K562 (cell line): ENCODE measurements around the gene CCDC97. TPM values are rescaled to one million over a fixed set of nuclear protein-coding genes. Genes with fewer than 3 reads are reported as not detected.

Experiments
- ATAC-seq: fragments of 200-7000 bp; cut with Tn5 transposase; 3 replicates; pipeline ENCODE4 v1.9.1; 2020; ENCODE audit warnings: moderate library complexity
- BruUV-seq: library from RNA; stranded (reverse); fragments of 400-500 nt; replicated peaks from 2 replicates; lab custom pipeline; 2021; lab: Mats Ljungman, UMichigan
- CTCF ChIA-PET: fragments of 300-600 bp; formaldehyde crosslinking; extraction: SDS; loops from one replicate; lab custom pipeline; 2021; ENCODE audit warnings: low intra/inter-chr PET ratio; lab: Yijun Ruan, JAX
- POLR2A ChIA-PET: fragments of 300-600, 350-650 bp; sonication (Branson Sonifier 250); formaldehyde crosslinking; extraction: SDS; loops from one replicate; lab custom pipeline; 2021; ENCODE audit warnings: antibody characterized with exemption, inconsistent platforms; lab: Yijun Ruan, JAX
- DNase-seq, 4 experiments: peaks; one replicate each; pipeline versions ENCODE4 v3.0.0 to v3.0.0-alpha.2; 2011 to 2018; ENCODE audit warnings: low spot score in 3 of 4, mixed read lengths in 3 of 4; ENCODE audit errors: extremely low read depth in 1 of 4
- FAIRE-seq: peaks from 2 replicates; lab custom pipeline; 2011; peaks lifted over from hg19 to GRCh38; lab: Jason Lieb, UNC
- H2AFZ ChIP-seq: 2 replicates; pipeline ENCODE4 v1.6.0; 2011; ENCODE audit warnings: low read depth, low read length, control low read depth, inconsistent platforms
- H3K27ac ChIP-seq: fragments of 200-600 bp; 3 replicates; pipeline ENCODE4 v1.8.0; 2011; ENCODE audit warnings: low read depth, mild to moderate bottlenecking, control low read depth, inconsistent platforms, low read length, moderate library complexity, mixed read lengths; ENCODE audit errors: extremely low read depth
- H3K27me3 ChIP-seq, 2 experiments: fragments of 300-600 bp in 1 of 2; 2 replicates in 1 of 2; 3 replicates in 1 of 2; pipeline versions ENCODE4 v1.6.0 to v1.8.0; 2011; ENCODE audit warnings: inconsistent platforms in 2 of 2, low read length in 2 of 2, mild to moderate bottlenecking in 1 of 2, mixed read lengths in 1 of 2, moderate library complexity in 1 of 2; ENCODE audit not compliant: control insufficient read depth in 2 of 2, insufficient read depth in 2 of 2
- H3K36me3 ChIP-seq: fragments of 300-600 bp; 3 replicates; pipeline ENCODE4 v1.8.0; 2011; ENCODE audit warnings: mild to moderate bottlenecking, low read length, inconsistent platforms; ENCODE audit not compliant: control insufficient read depth, insufficient read depth
- H3K4me1 ChIP-seq, 2 experiments: fragments of 200-600 bp in 1 of 2; replicated peaks in 1 of 2; 2 replicates in 1 of 2; 3 replicates in 1 of 2; pipeline versions ENCODE4 v1.5.1 to v1.8.0; 2011; ENCODE audit warnings: inconsistent platforms in 2 of 2, low read length in 2 of 2, mild to moderate bottlenecking in 1 of 2, mixed read lengths in 1 of 2, moderate library complexity in 1 of 2; ENCODE audit not compliant: control insufficient read depth in 2 of 2, insufficient read depth in 2 of 2
- H3K4me2 ChIP-seq: 2 replicates; pipeline ENCODE4 v1.6.1; 2011; ENCODE audit warnings: low read length, control low read depth, inconsistent platforms, mixed read lengths; ENCODE audit not compliant: insufficient read depth
- H3K4me3 ChIP-seq: fragments of 200-600 bp; sonication (generic), shearing (Covaris generic); 2 replicates; pipeline ENCODE4 v1.5.1; 2016; ENCODE audit warnings: control low read depth, inconsistent platforms
- H3K79me2 ChIP-seq: fragments of 200-600 bp; 3 replicates; pipeline ENCODE4 v1.8.0; 2011; ENCODE audit warnings: low read length, inconsistent platforms; ENCODE audit not compliant: control insufficient read depth, insufficient read depth
- H3K9ac ChIP-seq, 2 experiments: 2 replicates each; pipeline versions ENCODE4 v1.6.0 to v1.6.1; 2011; ENCODE audit warnings: low read depth in 2 of 2, low read length in 2 of 2, control low read depth in 1 of 2, inconsistent platforms in 1 of 2, mild to moderate bottlenecking in 1 of 2, mixed read lengths in 1 of 2; ENCODE audit not compliant: insufficient read depth in 1 of 2
- H3K9me1 ChIP-seq: one replicate; pipeline ENCODE4 v1.6.0; 2011; ENCODE audit warnings: inconsistent platforms, mild to moderate bottlenecking, low read length, moderate library complexity; ENCODE audit not compliant: control insufficient read depth, insufficient read depth
- H3K9me3 ChIP-seq: replicated peaks from 2 replicates; pipeline ENCODE4 v1.5.1; 2011; ENCODE audit warnings: low read depth, low read length, inconsistent platforms; ENCODE audit not compliant: control insufficient read depth, insufficient read depth
- H4K20me1 ChIP-seq: replicated peaks from 2 replicates; pipeline ENCODE4 v1.6.1; 2011; ENCODE audit warnings: low read length, inconsistent platforms, mixed read lengths; ENCODE audit not compliant: control insufficient read depth, insufficient read depth
- ATF3 ChIP-seq, 2 experiments: fragments of 450-650 bp in 1 of 2; sonication (generic) in 1 of 2; formaldehyde crosslinking in 1 of 2; IDR thresholded peaks in 1 of 2; conservative IDR thresholded peaks in 1 of 2; 2 replicates each; pipeline versions ENCODE4 v1.6.1 to v1.8.1; 2016 to 2023; ENCODE audit warnings: mild to moderate bottlenecking in 2 of 2, moderate library complexity in 2 of 2, inconsistent platforms in 1 of 2, missing genetic modification reagents in 1 of 2
- CHD7 ChIP-seq: fragments of 200-600 bp; sonication (generic); IDR thresholded peaks from one replicate; pipeline ENCODE4 v1.6.1; 2012; ENCODE audit warnings: mild to moderate bottlenecking, low read depth, low read length, inconsistent platforms
- RBM25 ChIP-seq: fragments of 200-400 bp; formaldehyde crosslinking; IDR thresholded peaks from 2 replicates; pipeline ENCODE4 v1.6.1; 2018; ENCODE audit warnings: low read length, low read depth, moderate library complexity; ENCODE audit not compliant: severe bottlenecking
- TRIM28 ChIP-seq: fragments of 450-650 bp; IDR thresholded peaks from 2 replicates; pipeline ENCODE4 v1.6.1; 2017
- ZBTB8A ChIP-seq: fragments of 450-650 bp; IDR thresholded peaks from 2 replicates; pipeline ENCODE4 v1.6.1; 2018; ENCODE audit warnings: mild to moderate bottlenecking, moderate library complexity; ENCODE audit not compliant: partially characterized antibody
- ZNF121 ChIP-seq: sonication (generic); formaldehyde crosslinking; conservative IDR thresholded peaks from 2 replicates; pipeline ENCODE4 v1.8.0; 2022; ENCODE audit warnings: missing genetic modification reagents
- ZNF780A ChIP-seq: fragments of 250-450 bp; sonication (Bioruptor Pico); IDR thresholded peaks from 2 replicates; pipeline ENCODE4 v1.5.0; 2021; ENCODE audit warnings: mild to moderate bottlenecking
- WGBS: fragments of 100-300 bp; shearing (Covaris generic); methylation state at CpG from one replicate; pipeline ENCODE4 v1.1.6; 2016; ENCODE audit warnings: low coverage, mixed read lengths; ENCODE audit not compliant: insufficient coverage; ENCODE audit errors: missing lambda C conversion rate; 5-methylcytosine and 5-hydroxymethylcytosine counted together
- in situ Hi-C: fragments of 300-500 bp; cut with MboI; formaldehyde crosslinking; loops from 4 replicates; pipeline ENCODE4 v1.15.0; 2018; ENCODE audit warnings: inconsistent platforms, mixed read lengths
- intact Hi-C: fragments of 100-400 bp; cut with micrococcal nuclease; formaldehyde crosslinking; loops from 2 replicates; pipeline ENCODE4 v1.14.2; 2022
- polyA plus RNA-seq, 8 experiments: library from polyadenylated mRNA; depleted of rRNA in 4 of 8; stranded (reverse) in 5 of 8; unstranded in 3 of 8; fragments of >200 nt; fragmentation: Nextera tagmentation in 2 of 8; fragmentation: Illumina TruSeq in 1 of 8; extraction: Ambion mirVana in 2 of 8; extraction: Trizol in 1 of 8; gene quantifications; 2 replicates each; pipeline versions ENCODE4 v1.2.1 to v1.2.3, GENCODE V29; 2011 to 2014; ENCODE audit warnings: inconsistent platforms in 1 of 8, missing spikeins in 1 of 8
- total RNA-seq, 7 experiments: library from RNA; depleted of rRNA in 6 of 7; stranded (reverse); fragments of >200 nt in 6 of 7; fragmentation: Illumina TruSeq in 2 of 7; extraction: Trizol in 2 of 7; gene quantifications; 2 replicates each; pipeline versions ENCODE4 v1.2.1 to v1.2.3, GENCODE V29; 2011 to 2021; ENCODE audit warnings: low replicate concordance in 1 of 7

The CCDC97 gene
- total and polyA plus RNA-seq, 9 of the 15 experiments (the other 6 are each of a cell fraction or from before 2014, with no cell fraction given) = 0.60 to 16.5 (median 7.0) TPM

DNA sequence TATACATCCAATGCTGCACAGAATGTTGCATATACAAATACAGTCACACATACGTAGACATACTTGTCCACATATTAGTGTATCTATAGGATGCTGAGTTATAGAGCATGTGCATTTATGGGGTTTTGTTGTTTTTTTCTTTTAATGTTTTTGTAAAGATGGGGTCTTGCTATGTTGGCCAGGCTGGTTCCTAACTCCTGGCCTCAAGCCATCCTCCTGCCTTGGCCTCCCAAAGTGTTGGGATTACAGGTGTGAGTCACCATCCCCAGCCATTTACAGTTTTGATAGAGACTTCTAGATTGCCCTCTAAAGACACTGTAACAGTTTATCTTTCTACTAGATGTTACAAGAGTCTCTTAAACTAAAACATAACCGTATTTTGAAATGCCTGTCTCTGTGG, 31.5 kb upstream of the CCDC97 start:
- BruUV-seq = no TSS peak
- no peak for TF ChIP-seq ZBTB8A
- 0 out of 2 replicates have a peak, but pooled peaks have one; percentile 2 for TF ChIP-seq ATF3 (IDR thresholded peaks at IDR 0.05)
- TF ChIP-seq ATF3 (CRISPR knock-in tag; conservative IDR thresholded peaks at IDR 0.05) = no peak
- TF ChIP-seq ZNF780A = no peak
- peak; percentile 92 for TF ChIP-seq ZNF121 (CRISPR knock-in tag)
- no peak for TF ChIP-seq TRIM28
- peak; percentile 58 for TF ChIP-seq RBM25
- TF ChIP-seq CHD7 = no peak
- CTCF ChIA-PET = no interaction called here
- Histone ChIP-seq H2AFZ (no peak overlapping the region), H3K79me2 (no peaks in the 10 kb centered on the region), H3K36me3 (peaks cover 96% of the 10 kb centered on the region), H3K9me1 (no peaks in the 10 kb centered on the region), H3K27ac (no peak overlapping the region), H3K4me2 (no peak overlapping the region), H3K9ac (no peak overlapping the region), H3K9me3 (no peaks in the 10 kb centered on the region), H4K20me1 (no peaks in the 10 kb centered on the region), H3K4me1 (no peaks in the 10 kb centered on the region), H3K27me3 (no peaks in the 10 kb centered on the region), H3K4me3 (no peak overlapping the region)
- DNase-seq = no peak
- POLR2A ChIA-PET = interaction anchor here (3.3 kb wide), 1 partner anchor 14 kb away, joined by 11 read pairs; the partner anchor contains the start of gene HNRNPUL1
- WGBS = 92% methylated on average over 2 of the region's 2 CpGs
- intact Hi-C loops (no loop called here), in situ Hi-C loops (no loop called here)
- no peak for ATAC-seq
- no peak for FAIRE-seq
